ENCODE measurements around the gene TFEC. TPM values are rescaled to one million over a fixed set of nuclear protein-coding genes. Genes with fewer than 3 reads are reported as not detected.

The TFEC gene
- 0.02 TPM in 1 of 2 replicates, not detected in the other for polyA plus RNA-seq (2012; rRNA removed)
- under 0.01 TPM in 1 of 2 replicates, not detected in the other for polyA plus RNA-seq (2012; cell fraction: cytosol; rRNA removed)
- 0.01 TPM in 1 of 2 replicates, not detected in the other for polyA plus RNA-seq (2012; cell fraction: nucleus; rRNA removed)

GRCh38 chr7:116030651-116031276 lies at the start of gene TFEC:
Gene TFEC, minus strand, starts transcription at chr7:116030763. Its CDS starts 46,322 bp downstream, at chr7:115984441.
- no peaks in the 10 kb centered on the region for H3K79me2 ChIP-seq (ENCODE audit: insufficient read depth)
- CTCF ChIA-PET, result no interaction called here
- no peak within 1 kb of the TSS for H3K4me2 ChIP-seq
- no peaks in the 10 kb centered on the region for H3K9me3 ChIP-seq
- no peaks in the 10 kb centered on the region for H3K36me3 ChIP-seq (replicated peaks in 1 of 2; ENCODE audit: control insufficient read depth in 1 of 2, insufficient read depth in 2 of 2, low read length in 1 of 2)
- peaks cover 0 to 3% of the 10 kb centered on the region in 2 experiments; a peak in 1 of 4 replicates for H3K4me1 ChIP-seq (ENCODE audit: control insufficient read depth in 1 of 2, insufficient read depth in 2 of 2, low read depth in 1 of 2, low read length in 1 of 2)
- no peak for DNase-seq
- no peaks in the 10 kb centered on the region for H4K20me1 ChIP-seq (ENCODE audit: insufficient read depth)
- H3K27ac ChIP-seq (ENCODE audit: low read depth in 2 of 2, low read length in 1 of 2), result no peak within 1 kb of the TSS
- WGBS (ENCODE audit: low lambda C conversion rate), result 2% methylated on average over 3 of the region's 3 CpGs
- no peak within 1 kb of the TSS for H3K9ac ChIP-seq
- H3K9me2 ChIP-seq, result no peaks in the 10 kb centered on the region
- TF ChIP-seq RXRA (IDR thresholded peaks at IDR 0.05; ENCODE audit: borderline replicate concordance, low read depth) (no peak), RAD21 (IDR thresholded peaks at IDR 0.05; ENCODE audit: low read length) (no peak), MAX (IDR thresholded peaks at IDR 0.05; ENCODE audit: low read depth) (no peak), FOXM1 (IDR thresholded peaks at IDR 0.05; ENCODE audit: low read depth) (no peak), REST (IDR thresholded peaks at IDR 0.05; ENCODE audit: low read depth, low read length) (no peak), RCOR1 (IDR thresholded peaks at IDR 0.05; ENCODE audit: low read length) (no peak), NRF1 (IDR thresholded peaks at IDR 0.05; ENCODE audit: low read depth, low read length) (no peak), USF2 (IDR thresholded peaks at IDR 0.05; ENCODE audit: borderline replicate concordance, low read depth, low read length) (no peak)
- no peak within 1 kb of the TSS for H3K4me3 ChIP-seq (ENCODE audit: low read depth in 2 of 2, low read length in 1 of 2)
- H2AFZ ChIP-seq (ENCODE audit: low read depth), result no peak within 1 kb of the TSS
- H3K27me3 ChIP-seq (ENCODE audit: insufficient read depth), result no peaks in the 10 kb centered on the region
- POLR2A ChIA-PET, result no interaction called here
- H3F3A ChIP-seq (replicated peaks; ENCODE audit: insufficient read depth), result no peaks in the 10 kb centered on the region

GRCh38 chr7:116075351-116076145 lies 45.0 kb upstream of the TFEC start:
- Histone ChIP-seq H3K4me1 (ENCODE audit: control insufficient read depth in 1 of 2, insufficient read depth in 2 of 2, low read depth in 1 of 2, low read length in 1 of 2) (no peaks in the 10 kb centered on the region), H3K79me2 (ENCODE audit: insufficient read depth) (no peaks in the 10 kb centered on the region), H3K36me3 (replicated peaks in 1 of 2; ENCODE audit: control insufficient read depth in 1 of 2, insufficient read depth in 2 of 2, low read length in 1 of 2) (no peaks in the 10 kb centered on the region), H3K27ac (ENCODE audit: low read depth in 2 of 2, low read length in 1 of 2) (no peak overlapping the region), H3K4me3 (ENCODE audit: low read depth in 2 of 2, low read length in 1 of 2) (no peak overlapping the region), H4K20me1 (ENCODE audit: insufficient read depth) (no peaks in the 10 kb centered on the region), H3K9me3 (no peaks in the 10 kb centered on the region), H3K27me3 (ENCODE audit: insufficient read depth) (no peaks in the 10 kb centered on the region), H3F3A (replicated peaks; ENCODE audit: insufficient read depth) (no peaks in the 10 kb centered on the region), H3K9ac (no peak overlapping the region), H2AFZ (ENCODE audit: low read depth) (no peak overlapping the region), H3K9me2 (no peaks in the 10 kb centered on the region; the same call in 1 of the 2 replicates), H3K4me2 (no peak overlapping the region)
- ChIA-PET CTCF (interaction anchor here (1.3 kb wide), 1 partner anchor 10 kb away, joined by 4 read pairs; no protein-coding TSS in a partner anchor), POLR2A (no interaction called here)
- no peak for DNase-seq
- 11% methylated on average over 5 of the region's 5 CpGs for WGBS (ENCODE audit: low lambda C conversion rate)
- TF ChIP-seq REST (IDR thresholded peaks at IDR 0.05; ENCODE audit: low read depth, low read length) (no peak), RFX5 (IDR thresholded peaks at IDR 0.05; ENCODE audit: low read length) (no peak), NFIC (IDR thresholded peaks at IDR 0.05; ENCODE audit: borderline replicate concordance) (no peak), POLR2AphosphoS5 (IDR thresholded peaks at IDR 0.05; ENCODE audit: low read depth, low read length) (no peak), FOSL2 (IDR thresholded peaks at IDR 0.05; ENCODE audit: borderline replicate concordance, low read depth) (no peak), USF2 (IDR thresholded peaks at IDR 0.05; ENCODE audit: borderline replicate concordance, low read depth, low read length) (no peak), NRF1 (IDR thresholded peaks at IDR 0.05; ENCODE audit: low read depth, low read length) (no peak), TEAD4 (IDR thresholded peaks at IDR 0.05; ENCODE audit: borderline replicate concordance, insufficient read depth) (no peak)
